SK-N-SH (cell line): Measurements from ENCODE around the gene ENTPD1. TPM values are rescaled to one million over a fixed set of nuclear protein-coding genes. Genes with fewer than 3 reads are reported as not detected.
"Not testable (repeated sequence)": the region's sequence is repeated elsewhere in the genome, so short reads cannot be mapped to it uniquely, and the experiment has no call there.

Source experiments
- CTCF ChIA-PET: fragments of 300-600, 350-600 bp; formaldehyde crosslinking; extraction: SDS; loops from one replicate; lab custom pipeline; 2021; lab: Yijun Ruan, JAX
- POLR2A ChIA-PET: fragments of 350-600 bp; sonication (Branson Sonifier 250); formaldehyde crosslinking; extraction: SDS; loops from one replicate; lab custom pipeline; 2020; ENCODE audit warnings: antibody characterized with exemption, inconsistent platforms; lab: Yijun Ruan, JAX
- DNase-seq: peaks from one replicate; pipeline ENCODE4 v3.0.0; 2012
- H2AFZ ChIP-seq: fragments of 200-600 bp; sonication (generic); 2 replicates; pipeline ENCODE4 v1.8.1; 2016; ENCODE audit warnings: antibody characterized with exemption, mild to moderate bottlenecking, low read depth
- H3F3A ChIP-seq: fragments of 200-600 bp; sonication (generic); replicated peaks from 2 replicates; pipeline ENCODE3; 2016; ENCODE audit warnings: antibody characterized with exemption, mild to moderate bottlenecking; ENCODE audit not compliant: insufficient read depth
- H3K27ac ChIP-seq, 2 experiments: fragments of 200-500 bp in 1 of 2; fragments of 200-600 bp in 1 of 2; sonication (Bioruptor generic) in 1 of 2; sonication (generic), shearing (Covaris generic) in 1 of 2; 2 replicates each; pipeline versions ENCODE4 v1.5.1 to v1.6.1; 2014 to 2016; ENCODE audit warnings: low read depth in 2 of 2, inconsistent platforms in 1 of 2, low read length in 1 of 2, mild to moderate bottlenecking in 1 of 2, mixed read lengths in 1 of 2
- H3K27me3 ChIP-seq: fragments of 200-600 bp; sonication (generic), shearing (Covaris generic); 2 replicates; pipeline ENCODE4 v1.6.1; 2016; ENCODE audit warnings: mixed run types; ENCODE audit not compliant: insufficient read depth
- H3K36me3 ChIP-seq, 2 experiments: fragments of 200-500 bp in 1 of 2; fragments of 200-600 bp in 1 of 2; sonication (Bioruptor generic) in 1 of 2; sonication (generic) in 1 of 2; replicated peaks in 1 of 2; 2 replicates each; pipeline versions ENCODE3 to v1.5.1; 2014 to 2016; ENCODE audit warnings: low read length in 1 of 2, mild to moderate bottlenecking in 1 of 2; ENCODE audit not compliant: insufficient read depth in 2 of 2, control insufficient read depth in 1 of 2
- H3K4me1 ChIP-seq, 2 experiments: fragments of 200-500 bp in 1 of 2; fragments of 200-600 bp in 1 of 2; sonication (Bioruptor generic) in 1 of 2; sonication (generic), shearing (Covaris generic) in 1 of 2; 2 replicates each; pipeline versions ENCODE4 v1.5.1 to v1.6.1; 2014 to 2016; ENCODE audit warnings: low read depth in 1 of 2, low read length in 1 of 2, mixed run types in 1 of 2; ENCODE audit not compliant: insufficient read depth in 2 of 2, control insufficient read depth in 1 of 2
- H3K4me2 ChIP-seq: fragments of 200-600 bp; sonication (generic), shearing (Covaris generic); 2 replicates; pipeline ENCODE4 v1.6.1; 2017; ENCODE audit warnings: mixed run types
- H3K4me3 ChIP-seq, 2 experiments: fragments of 200-500 bp in 1 of 2; fragments of 200-600 bp in 1 of 2; sonication (Bioruptor generic) in 1 of 2; sonication (generic), shearing (Covaris generic) in 1 of 2; 2 replicates each; pipeline versions ENCODE4 v1.5.1 to v1.8.1; 2014 to 2016; ENCODE audit warnings: low read depth in 2 of 2, inconsistent platforms in 1 of 2, low read length in 1 of 2, mild to moderate bottlenecking in 1 of 2, mixed read lengths in 1 of 2, moderate library complexity in 1 of 2
- H3K79me2 ChIP-seq: fragments of 200-600 bp; sonication (generic); 2 replicates; pipeline ENCODE4 v1.8.1; 2017; ENCODE audit warnings: mild to moderate bottlenecking; ENCODE audit not compliant: insufficient read depth
- H3K9ac ChIP-seq: fragments of 200-600 bp; sonication (generic); 2 replicates; pipeline ENCODE4 v1.6.1; 2017; ENCODE audit warnings: mixed run types
- H3K9me2 ChIP-seq: fragments of 200-600 bp; sonication (generic); 2 replicates; pipeline ENCODE4 v1.6.1; 2017; ENCODE audit warnings: mixed run types
- H3K9me3 ChIP-seq: fragments of 200-600 bp; sonication (generic); 2 replicates; pipeline ENCODE4 v1.6.1; 2017; ENCODE audit warnings: mixed run types, mild to moderate bottlenecking, moderate library complexity
- H4K20me1 ChIP-seq: fragments of 200-600 bp; sonication (generic); 2 replicates; pipeline ENCODE4 v1.6.1; 2017; ENCODE audit warnings: mild to moderate bottlenecking, mixed run types; ENCODE audit not compliant: insufficient read depth
- CHD2 ChIP-seq: fragments of 150-350 bp; IDR thresholded peaks from 2 replicates; pipeline ENCODE4 v1.6.1; 2018; ENCODE audit warnings: low read length; ENCODE audit not compliant: partially characterized antibody
- ELF1 ChIP-seq: IDR thresholded peaks from 2 replicates; pipeline ENCODE4 v1.4.0; 2012
- GATA2 ChIP-seq: sonication (generic); formaldehyde crosslinking; IDR thresholded peaks from 2 replicates; pipeline ENCODE4 v1.5.0; 2020; ENCODE audit warnings: mild to moderate bottlenecking, missing genetic modification reagents
- IRF3 ChIP-seq: fragments of 150-350 bp; IDR thresholded peaks from 2 replicates; pipeline ENCODE4 v1.6.1; 2016; ENCODE audit warnings: mild to moderate bottlenecking, low read depth, low read length
- MXI1 ChIP-seq: IDR thresholded peaks from 2 replicates; pipeline ENCODE4 v1.6.1; 2012; ENCODE audit warnings: mild to moderate bottlenecking, low read depth, low read length, improper control_type of control experiment
- POLR2AphosphoS5 ChIP-seq: IDR thresholded peaks from 2 replicates; pipeline ENCODE4 v1.6.1; 2012; ENCODE audit warnings: low read depth, low read length
- RAD21 ChIP-seq: IDR thresholded peaks from 2 replicates; pipeline ENCODE4 v1.6.1; 2012; ENCODE audit warnings: mild to moderate bottlenecking, low read length
- REST ChIP-seq: IDR thresholded peaks from 2 replicates; pipeline ENCODE4 v1.6.1; 2012; ENCODE audit warnings: mild to moderate bottlenecking, low read depth, low read length, moderate library complexity
- TCF12 ChIP-seq: IDR thresholded peaks from 2 replicates; pipeline ENCODE4 v1.4.0; 2012
- USF2 ChIP-seq: fragments of 150-350 bp; IDR thresholded peaks from 2 replicates; pipeline ENCODE4 v1.6.1; 2017; ENCODE audit warnings: antibody characterized with exemption, low read length, low read depth, borderline replicate concordance
- WGBS: methylation state at CpG from one replicate; pipeline ENCODE4 v1.1.6; 2017; ENCODE audit warnings: low lambda C conversion rate; 5-methylcytosine and 5-hydroxymethylcytosine counted together
- polyA plus RNA-seq, 3 experiments: library from polyadenylated mRNA; depleted of rRNA; stranded (reverse); fragments of >200 nt; gene quantifications; 2 replicates each; pipeline ENCODE4 v1.2.3, GENCODE V29; 2012

ENTPD1 gene
- polyA plus RNA-seq, 1 of the 3 experiments (the other 2 are of a cell fraction): 0.02 TPM

GRCh38 chr10:95720745-95721144 lies 35.2 kb upstream of the ENTPD1 start:
- H3K9me2 ChIP-seq, H2AFZ ChIP-seq, H3K4me2 ChIP-seq, POLR2A ChIA-PET, H4K20me1 ChIP-seq, H3K4me3 ChIP-seq, H3K27ac ChIP-seq, H3K9me3 ChIP-seq, H3K36me3 ChIP-seq, DNase-seq, H3F3A ChIP-seq, H3K9ac ChIP-seq, CTCF ChIA-PET, H3K79me2 ChIP-seq, H3K4me1 ChIP-seq, H3K27me3 ChIP-seq: not testable (repeated sequence)
- WGBS: 11% methylated on average over 7 of the region's 7 CpGs

GRCh38 chr10:95722496-95722895 lies 33.5 kb upstream of the ENTPD1 start:
- POLR2A ChIA-PET: not testable (repeated sequence)

GRCh38 chr10:95728526-95728925 lies 27.4 kb upstream of the ENTPD1 start:
- no peaks in the 10 kb centered on the region for H3K79me2 ChIP-seq
- DNase-seq: no peak
- ChIA-PET CTCF (interaction anchor here (0.7 to 2.1 kb wide), 5 partner anchors 19 to 298 kb away, joined by 3 to 9 read pairs (median 3); partner anchors contain the start of gene TCTN3), POLR2A (no interaction called here)
- no peaks in the 10 kb centered on the region for H4K20me1 ChIP-seq
- no peaks in the 10 kb centered on the region for H3K4me1 ChIP-seq
- no peak overlapping the region for H3K9ac ChIP-seq
- no peaks in the 10 kb centered on the region for H3F3A ChIP-seq
- WGBS: 2% methylated on average over 4 of the region's 4 CpGs
- no peak overlapping the region for H2AFZ ChIP-seq
- no peaks in the 10 kb centered on the region for H3K9me3 ChIP-seq
- TF ChIP-seq RAD21 (peak; percentile 34), POLR2AphosphoS5 (no peak)
- H3K4me2 ChIP-seq: no peak overlapping the region
- no peaks in the 10 kb centered on the region for H3K36me3 ChIP-seq
- no peaks in the 10 kb centered on the region; the same call in 1 of the 2 replicates for H3K27me3 ChIP-seq
- H3K27ac ChIP-seq: no peak overlapping the region
- H3K9me2 ChIP-seq: no peaks in the 10 kb centered on the region
- H3K4me3 ChIP-seq: no peak overlapping the region

More at GRCh38 chr10:95722496-95722895, 33.5 kb upstream of the ENTPD1 start:
- H3K27ac ChIP-seq, H2AFZ ChIP-seq, H3F3A ChIP-seq, H3K79me2 ChIP-seq, CTCF ChIA-PET, H3K27me3 ChIP-seq, H3K9ac ChIP-seq, H3K4me2 ChIP-seq, H3K4me3 ChIP-seq, H3K4me1 ChIP-seq, DNase-seq, H3K9me3 ChIP-seq, H3K9me2 ChIP-seq, H3K36me3 ChIP-seq, H4K20me1 ChIP-seq: not testable (repeated sequence)
- WGBS: 14% methylated on average over 4 of the region's 4 CpGs

- Histone ChIP-seq H3K9me2 (no peaks in the 10 kb centered on the region), H3K79me2 (no peaks in the 10 kb centered on the region), H3K4me1 (no peaks in the 10 kb centered on the region), H3F3A (no peaks in the 10 kb centered on the region), H3K36me3 (no peaks in the 10 kb centered on the region), H3K9me3 (no peaks in the 10 kb centered on the region), H4K20me1 (no peaks in the 10 kb centered on the region), H2AFZ (no peak overlapping the region), H3K9ac (no peak overlapping the region), H3K4me3 (no peak overlapping the region), H3K4me2 (no peak overlapping the region), H3K27ac (no peak overlapping the region), H3K27me3 (no peaks in the 10 kb centered on the region; the same call in 1 of the 2 replicates)
- WGBS: 27% methylated on average over 3 of the region's 3 CpGs
- POLR2A ChIA-PET: no interaction called here
- DNase-seq: no peak
- CTCF ChIA-PET: interaction anchor here (1.2 to 2.1 kb wide), 2 partner anchors 36 to 142 kb away, joined by 3 to 9 read pairs; partner anchors contain the start of gene TCTN3
- TF ChIP-seq CHD2 (no peak), MXI1 (no peak), ELF1 (no peak), USF2 (no peak), TCF12 (no peak), REST (no peak), IRF3 (no peak), GATA2 (no peak)
These were observed 26.5 kb upstream of the ENTPD1 start for GRCh38 chr10:95729323-95730055.
